Panc1 (cell line): ENCODE results near the gene LDLRAD4. TPM values are rescaled to one million over a fixed set of nuclear protein-coding genes. Genes with fewer than 3 reads are reported as not detected.

Experiments used
- ATAC-seq: fragments of 200-7000 bp; cut with Tn5 transposase; 2 replicates; pipeline ENCODE4 v1.9.1; 2020; ENCODE audit warnings: mild to moderate bottlenecking, moderate library complexity
- BruUV-seq: library from RNA; stranded (reverse); fragments of 400-500 nt; replicated peaks from 2 replicates; lab custom pipeline; 2021; lab: Mats Ljungman, UMichigan
- CTCF ChIA-PET: fragments of 300-600 bp; sonication (Branson Sonifier 250); formaldehyde crosslinking; loops from one replicate; lab custom pipeline; 2022; ENCODE audit warnings: antibody characterized with exemption; lab: Charles Lee
- POLR2A ChIA-PET: fragments of 300-600 bp; sonication (Branson Sonifier 250); formaldehyde crosslinking; loops from one replicate; lab custom pipeline; 2022; ENCODE audit warnings: antibody characterized with exemption; lab: Charles Lee
- DNase-seq: peaks from one replicate; pipeline ENCODE4 v3.0.0-alpha.2; 2010; ENCODE audit warnings: low read depth, low spot score
- H3K27ac ChIP-seq: 2 replicates; pipeline ENCODE4 v1.5.1; 2011; ENCODE audit warnings: mild to moderate bottlenecking, low read length, inconsistent platforms
- H3K27me3 ChIP-seq: fragments of 200-500 bp; sonication (Bioruptor generic); 2 replicates; pipeline ENCODE4 v1.6.0; 2014; ENCODE audit warnings: low read length, inconsistent platforms; ENCODE audit not compliant: control insufficient read depth, insufficient read depth
- H3K36me3 ChIP-seq: fragments of 200-500 bp; sonication (Bioruptor generic); 2 replicates; pipeline ENCODE4 v1.5.1; 2014; ENCODE audit warnings: inconsistent platforms, mild to moderate bottlenecking, low read length, moderate library complexity; ENCODE audit not compliant: control insufficient read depth, insufficient read depth
- H3K4me1 ChIP-seq: 2 replicates; pipeline ENCODE4 v1.5.1; 2011; ENCODE audit warnings: inconsistent platforms, mild to moderate bottlenecking, low read length, moderate library complexity; ENCODE audit not compliant: control insufficient read depth, insufficient read depth
- H3K4me3 ChIP-seq, 2 experiments: 2 replicates each; pipeline ENCODE4 v1.5.1; 2011 to 2012; ENCODE audit warnings: low read depth in 2 of 2, low read length in 2 of 2, mild to moderate bottlenecking in 2 of 2, inconsistent platforms in 1 of 2, moderate library complexity in 1 of 2
- H3K9me3 ChIP-seq: fragments of 200-500 bp; sonication (Bioruptor generic); 2 replicates; pipeline ENCODE4 v1.5.1; 2014; ENCODE audit warnings: low read depth, mild to moderate bottlenecking, inconsistent platforms, low read length, moderate library complexity; ENCODE audit not compliant: control insufficient read depth, insufficient read depth
- POLR2AphosphoS5 ChIP-seq: IDR thresholded peaks from 2 replicates; pipeline ENCODE4 v1.6.1; 2012; ENCODE audit warnings: mild to moderate bottlenecking, low read depth, low read length, moderate library complexity
- SIN3A ChIP-seq: IDR thresholded peaks from 2 replicates; pipeline ENCODE4 v1.6.1; 2012; ENCODE audit warnings: low read depth, mild to moderate bottlenecking, low read length, moderate library complexity, borderline replicate concordance; ENCODE audit not compliant: insufficient read depth
- TCF7L2 ChIP-seq: IDR thresholded peaks from 2 replicates; pipeline ENCODE4 v1.6.1; 2011; ENCODE audit warnings: mild to moderate bottlenecking, low read depth, low read length, inconsistent platforms
- in situ Hi-C: cut with HindIII; loops from 2 replicates; pipeline ENCODE4 v1.10.0; 2016; ENCODE audit warnings: low sequenced_read_pairs, low pct_unique_long_range_greater_than_20kb
- intact Hi-C: fragments of 100-400 bp; cut with micrococcal nuclease; formaldehyde crosslinking; loops from one replicate; pipeline ENCODE4 v1.10.0; 2022; ENCODE audit not compliant: unreplicated experiment
- total RNA-seq: library from RNA; stranded (reverse); gene quantifications from one replicate; pipeline ENCODE4 v1.2.1, GENCODE V29; 2021; ENCODE audit not compliant: unreplicated experiment
- TF ChIP-seq, protein P1 (sequence below), 2 experiments: IDR thresholded peaks; 2 replicates each; pipeline ENCODE4 v1.6.1; 2011 to 2012; ENCODE audit warnings: low read depth in 2 of 2, control low read depth in 1 of 2, low read length in 1 of 2, mild to moderate bottlenecking in 1 of 2, moderate library complexity in 1 of 2; ENCODE audit not compliant: insufficient read depth in 1 of 2
- TF ChIP-seq, protein P2 (sequence below): fragments of 450-650 bp; IDR thresholded peaks from 2 replicates; pipeline ENCODE4 v1.5.1; 2017; ENCODE audit warnings: mild to moderate bottlenecking

The LDLRAD4 gene
- total RNA-seq, 1 experiment from 2014 or later = 0.28 TPM

DNA sequence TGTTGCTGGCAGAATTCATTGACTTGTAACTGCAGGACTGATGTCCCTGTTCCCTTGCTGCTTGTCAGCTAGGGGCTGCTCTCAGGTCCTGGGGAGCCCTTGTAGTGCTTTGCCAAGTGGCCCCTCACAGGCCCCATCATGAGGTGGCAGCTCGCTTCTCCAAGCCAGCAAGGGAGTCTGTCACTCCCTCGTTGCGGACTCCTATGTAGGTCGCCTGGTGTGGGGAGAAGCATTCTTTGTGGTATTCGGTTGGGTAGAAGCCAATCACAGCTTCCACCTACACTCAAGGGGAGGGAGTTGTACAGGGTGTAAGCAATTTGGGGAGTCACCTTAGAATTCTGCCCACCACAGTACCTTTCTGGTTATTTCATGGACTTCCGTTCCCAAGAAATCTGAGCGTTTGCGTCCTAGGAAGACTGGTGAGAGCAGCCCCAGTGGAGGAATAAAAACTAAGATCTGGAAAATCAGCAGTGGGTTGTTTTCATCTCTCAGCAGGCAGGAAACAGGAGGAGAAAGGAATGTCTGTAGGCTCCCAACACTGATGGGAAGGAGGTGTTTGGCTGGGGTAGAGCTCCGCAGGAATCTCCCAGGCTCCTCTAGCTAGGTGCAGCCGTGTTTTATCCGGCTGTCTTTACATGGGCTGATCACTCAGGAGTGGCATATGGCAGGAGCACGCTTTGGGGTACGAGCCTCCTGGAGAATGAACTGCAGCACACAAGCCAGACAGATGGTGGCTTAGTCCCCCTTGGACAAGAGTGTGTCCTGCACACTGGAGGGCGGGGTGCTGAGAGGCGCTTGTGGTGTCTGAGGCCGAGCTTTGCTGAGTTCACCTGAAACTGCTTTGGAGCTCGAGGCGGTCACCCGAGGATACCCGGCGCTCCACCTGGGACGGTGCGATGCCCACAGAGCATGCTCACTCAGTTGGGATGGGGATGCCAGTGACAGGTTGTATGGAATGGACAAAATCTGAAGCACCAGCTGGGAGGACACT is 58.3 kb downstream of the LDLRAD4 start:
- no TSS peak for BruUV-seq
- ChIA-PET POLR2A (no interaction called here), CTCF (no interaction called here)
- in situ Hi-C loops = no loop called here
- no peaks in the 10 kb centered on the region; the same call in 1 of the 2 replicates for H3K27me3 ChIP-seq
- H3K4me3 ChIP-seq = no peak overlapping the region
- no peak overlapping the region for H3K27ac ChIP-seq
- DNase-seq = no peak
- H3K9me3 ChIP-seq = no peaks in the 10 kb centered on the region
- no peak for ATAC-seq
- H3K4me1 ChIP-seq = no peaks in the 10 kb centered on the region
- intact Hi-C loops = no loop called here
- H3K36me3 ChIP-seq = no peaks in the 10 kb centered on the region
- TF ChIP-seq, protein P1, sequence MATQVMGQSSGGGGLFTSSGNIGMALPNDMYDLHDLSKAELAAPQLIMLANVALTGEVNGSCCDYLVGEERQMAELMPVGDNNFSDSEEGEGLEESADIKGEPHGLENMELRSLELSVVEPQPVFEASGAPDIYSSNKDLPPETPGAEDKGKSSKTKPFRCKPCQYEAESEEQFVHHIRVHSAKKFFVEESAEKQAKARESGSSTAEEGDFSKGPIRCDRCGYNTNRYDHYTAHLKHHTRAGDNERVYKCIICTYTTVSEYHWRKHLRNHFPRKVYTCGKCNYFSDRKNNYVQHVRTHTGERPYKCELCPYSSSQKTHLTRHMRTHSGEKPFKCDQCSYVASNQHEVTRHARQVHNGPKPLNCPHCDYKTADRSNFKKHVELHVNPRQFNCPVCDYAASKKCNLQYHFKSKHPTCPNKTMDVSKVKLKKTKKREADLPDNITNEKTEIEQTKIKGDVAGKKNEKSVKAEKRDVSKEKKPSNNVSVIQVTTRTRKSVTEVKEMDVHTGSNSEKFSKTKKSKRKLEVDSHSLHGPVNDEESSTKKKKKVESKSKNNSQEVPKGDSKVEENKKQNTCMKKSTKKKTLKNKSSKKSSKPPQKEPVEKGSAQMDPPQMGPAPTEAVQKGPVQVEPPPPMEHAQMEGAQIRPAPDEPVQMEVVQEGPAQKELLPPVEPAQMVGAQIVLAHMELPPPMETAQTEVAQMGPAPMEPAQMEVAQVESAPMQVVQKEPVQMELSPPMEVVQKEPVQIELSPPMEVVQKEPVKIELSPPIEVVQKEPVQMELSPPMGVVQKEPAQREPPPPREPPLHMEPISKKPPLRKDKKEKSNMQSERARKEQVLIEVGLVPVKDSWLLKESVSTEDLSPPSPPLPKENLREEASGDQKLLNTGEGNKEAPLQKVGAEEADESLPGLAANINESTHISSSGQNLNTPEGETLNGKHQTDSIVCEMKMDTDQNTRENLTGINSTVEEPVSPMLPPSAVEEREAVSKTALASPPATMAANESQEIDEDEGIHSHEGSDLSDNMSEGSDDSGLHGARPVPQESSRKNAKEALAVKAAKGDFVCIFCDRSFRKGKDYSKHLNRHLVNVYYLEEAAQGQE (IDR thresholded peaks at IDR 0.05; ENCODE audit: insufficient read depth in 1 of 2, low read depth in 2 of 2, low read length in 1 of 2) = no peak
- no peak for TF ChIP-seq POLR2AphosphoS5
- no peak for TF ChIP-seq SIN3A
- TF ChIP-seq, protein P2, sequence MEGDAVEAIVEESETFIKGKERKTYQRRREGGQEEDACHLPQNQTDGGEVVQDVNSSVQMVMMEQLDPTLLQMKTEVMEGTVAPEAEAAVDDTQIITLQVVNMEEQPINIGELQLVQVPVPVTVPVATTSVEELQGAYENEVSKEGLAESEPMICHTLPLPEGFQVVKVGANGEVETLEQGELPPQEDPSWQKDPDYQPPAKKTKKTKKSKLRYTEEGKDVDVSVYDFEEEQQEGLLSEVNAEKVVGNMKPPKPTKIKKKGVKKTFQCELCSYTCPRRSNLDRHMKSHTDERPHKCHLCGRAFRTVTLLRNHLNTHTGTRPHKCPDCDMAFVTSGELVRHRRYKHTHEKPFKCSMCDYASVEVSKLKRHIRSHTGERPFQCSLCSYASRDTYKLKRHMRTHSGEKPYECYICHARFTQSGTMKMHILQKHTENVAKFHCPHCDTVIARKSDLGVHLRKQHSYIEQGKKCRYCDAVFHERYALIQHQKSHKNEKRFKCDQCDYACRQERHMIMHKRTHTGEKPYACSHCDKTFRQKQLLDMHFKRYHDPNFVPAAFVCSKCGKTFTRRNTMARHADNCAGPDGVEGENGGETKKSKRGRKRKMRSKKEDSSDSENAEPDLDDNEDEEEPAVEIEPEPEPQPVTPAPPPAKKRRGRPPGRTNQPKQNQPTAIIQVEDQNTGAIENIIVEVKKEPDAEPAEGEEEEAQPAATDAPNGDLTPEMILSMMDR = no peak
- no peak for TF ChIP-seq TCF7L2

DNA sequence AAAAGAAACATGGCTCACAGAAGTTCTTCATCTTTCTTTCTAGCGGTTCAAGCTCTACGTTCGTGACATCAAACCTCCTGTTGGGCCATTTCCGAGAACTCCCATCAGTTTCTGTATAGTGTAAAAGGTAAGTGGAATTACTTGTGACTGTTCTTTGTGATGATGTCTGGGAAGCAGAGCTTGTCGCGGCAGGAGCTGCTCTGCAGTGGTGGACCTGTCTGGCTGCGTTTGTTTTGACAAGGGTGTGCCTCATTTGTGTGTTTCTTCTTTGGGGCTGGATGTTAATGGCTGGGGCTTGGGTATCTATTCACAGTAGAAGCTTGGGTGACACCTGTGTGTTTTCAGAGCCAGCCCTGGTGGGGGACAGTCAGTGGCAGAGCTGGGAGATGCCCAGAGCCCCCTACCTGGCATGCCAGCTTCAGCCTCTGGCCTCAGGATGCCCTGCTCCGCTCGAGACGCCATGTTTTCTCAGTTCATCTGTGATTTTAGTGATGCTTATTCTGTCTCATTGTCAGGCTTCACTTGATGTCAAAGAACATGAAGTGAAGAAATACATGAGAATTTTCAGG is 59.6 kb downstream of the LDLRAD4 start:
- CTCF ChIA-PET = no interaction called here
- BruUV-seq = no TSS peak
- Histone ChIP-seq H3K4me1 (no peaks in the 10 kb centered on the region), H3K36me3 (no peaks in the 10 kb centered on the region), H3K4me3 (no peak overlapping the region), H3K27ac (no peak overlapping the region), H3K27me3 (no peaks in the 10 kb centered on the region; the same call in 1 of the 2 replicates), H3K9me3 (no peaks in the 10 kb centered on the region)
- no peak for ATAC-seq
- POLR2A ChIA-PET = no interaction called here
- no peak for DNase-seq
- intact Hi-C loops = no loop called here
- in situ Hi-C loops = no loop called here
- TF ChIP-seq SIN3A = no peak
- TF ChIP-seq TCF7L2 = no peak
- TF ChIP-seq, protein P2 = no peak
- no peak for TF ChIP-seq POLR2AphosphoS5
- TF ChIP-seq, protein P1 (IDR thresholded peaks at IDR 0.05; ENCODE audit: insufficient read depth in 1 of 2, low read depth in 2 of 2, low read length in 1 of 2) = no peak
